A549 (cell line): ENCODE data around the gene ZNF273. TPM values are rescaled to one million over a fixed set of nuclear protein-coding genes. Genes with fewer than 3 reads are reported as not detected.

Source experiments
- ATAC-seq, 2 experiments: fragments of 200-7000 bp in 1 of 2; fragments of >200 bp in 1 of 2; cut with Nextera tagmentation in 1 of 2; cut with Tn5 transposase in 1 of 2; 3 replicates each; pipeline versions ENCODE4 v1.8.0 to v1.9.1; 2018 to 2020; ENCODE audit warnings: mild to moderate bottlenecking in 1 of 2, moderate library complexity in 1 of 2
- CTCF ChIA-PET: fragments of 300-600 bp; sonication (Branson Sonifier 250); formaldehyde crosslinking; extraction: SDS; loops from one replicate; lab custom pipeline; 2021; ENCODE audit warnings: antibody characterized with exemption, inconsistent platforms; lab: Yijun Ruan, JAX
- POLR2A ChIA-PET: fragments of 350-600 bp; formaldehyde crosslinking; extraction: SDS; loops from one replicate; lab custom pipeline; 2021; ENCODE audit warnings: antibody characterized with exemption, inconsistent platforms; lab: Yijun Ruan, JAX
- DNase-seq, 2 experiments: peaks; one replicate each; pipeline versions ENCODE4 v3.0.0 to v3.0.0-alpha.2; 2011 to 2016; ENCODE audit warnings: low read depth in 1 of 2, low spot score in 1 of 2
- FAIRE-seq: peaks from 2 replicates; lab custom pipeline; 2011; peaks lifted over from hg19 to GRCh38; lab: Jason Lieb, UNC
- H3K27ac ChIP-seq, 2 experiments: fragments of >200 bp; sonication (Bioruptor Twin); formaldehyde crosslinking; 3 replicates each; pipeline ENCODE4 v1.5.1; 2016 to 2017
- H3K4me1 ChIP-seq: fragments of >200 bp; sonication (Bioruptor Twin); formaldehyde crosslinking; 3 replicates; pipeline ENCODE4 v1.6.1; 2016
- H3K4me2 ChIP-seq: fragments of >200 bp; sonication (Bioruptor Twin); formaldehyde crosslinking; 3 replicates; pipeline ENCODE4 v1.6.1; 2016
- H3K4me3 ChIP-seq: fragments of >200 bp; sonication (Bioruptor Twin); formaldehyde crosslinking; 3 replicates; pipeline ENCODE4 v1.5.1; 2016
- H3K9me3 ChIP-seq: fragments of >200 bp; sonication (Bioruptor Twin); formaldehyde crosslinking; 3 replicates; pipeline ENCODE4 v1.6.1; 2016
- BHLHE40 ChIP-seq: IDR thresholded peaks from 2 replicates; pipeline ENCODE4 v1.6.1; 2012; ENCODE audit warnings: low read depth, low read length, inconsistent platforms
- CBX8 ChIP-seq: fragments of 200-600 bp; sonication (generic); IDR thresholded peaks from 2 replicates; pipeline ENCODE4 v1.6.1; 2016
- CHD4 ChIP-seq: fragments of 200-600 bp; sonication (generic); IDR thresholded peaks from 2 replicates; pipeline ENCODE4 v1.6.1; 2016; ENCODE audit warnings: antibody characterized with exemption, mild to moderate bottlenecking, borderline replicate concordance
- EP300 ChIP-seq, 2 experiments: fragments of >200 bp; sonication (Bioruptor Twin); formaldehyde crosslinking; IDR thresholded peaks; 2 replicates in 1 of 2; 3 replicates in 1 of 2; pipeline ENCODE4 v1.6.1; 2016 to 2017
- FOSL2 ChIP-seq, 2 experiments: fragments of 450-650 bp in 1 of 2; fragments of >200 bp in 1 of 2; sonication (Bioruptor Twin) in 1 of 2; formaldehyde crosslinking; IDR thresholded peaks; 2 replicates each; pipeline versions ENCODE4 v1.5.0 to v1.6.1; 2016 to 2020; ENCODE audit warnings: mild to moderate bottlenecking in 1 of 2, moderate library complexity in 1 of 2
- HOXA7 ChIP-seq: fragments of 250-450 bp; sonication (Bioruptor Pico); IDR thresholded peaks from 2 replicates; pipeline ENCODE4 v1.5.0; 2020; ENCODE audit warnings: mild to moderate bottlenecking, moderate library complexity
- JUN ChIP-seq, 2 experiments: fragments of >200 bp; sonication (Bioruptor Twin); formaldehyde crosslinking; IDR thresholded peaks; 2 replicates in 1 of 2; 3 replicates in 1 of 2; pipeline ENCODE4 v1.6.1; 2016 to 2017
- KDM5A ChIP-seq: fragments of 200-600 bp; sonication (generic); IDR thresholded peaks from 2 replicates; pipeline ENCODE4 v1.6.1; 2016; ENCODE audit warnings: antibody characterized with exemption, mild to moderate bottlenecking
- MYC ChIP-seq: IDR thresholded peaks from 2 replicates; pipeline ENCODE4 v1.6.1; 2012; ENCODE audit warnings: mild to moderate bottlenecking, inconsistent platforms, low read length, improper control_type of control experiment, borderline replicate concordance
- NFE2L2 ChIP-seq: fragments of 150-350 bp; conservative IDR thresholded peaks from 2 replicates; pipeline ENCODE4 v1.6.1; 2014; ENCODE audit warnings: low read length
- POLR2A ChIP-seq: IDR thresholded peaks from 2 replicates; pipeline ENCODE4 v1.6.1; 2012; ENCODE audit warnings: mild to moderate bottlenecking, low read length
- RARB ChIP-seq: fragments of 250-450 bp; sonication (Bioruptor Pico); IDR thresholded peaks from 2 replicates; pipeline ENCODE4 v1.8.0; 2021; ENCODE audit warnings: mild to moderate bottlenecking, moderate library complexity
- RCOR1 ChIP-seq: fragments of 150-350 bp; IDR thresholded peaks from 2 replicates; pipeline ENCODE4 v1.6.1; 2014; ENCODE audit warnings: antibody characterized with exemption, low read length, low read depth
- SREBF2 ChIP-seq: fragments of 450-650 bp; IDR thresholded peaks from 2 replicates; pipeline ENCODE4 v1.6.1; 2014; ENCODE audit warnings: mild to moderate bottlenecking, moderate library complexity
- ZFP36 ChIP-seq: fragments of 450-650 bp; IDR thresholded peaks from 2 replicates; pipeline ENCODE4 v1.6.1; 2014; ENCODE audit warnings: borderline replicate concordance; ENCODE audit not compliant: partially characterized antibody
- ZSCAN20 ChIP-seq: fragments of 250-450 bp; sonication (Bioruptor Pico); IDR thresholded peaks from 2 replicates; pipeline ENCODE4 v1.8.0; 2022; ENCODE audit warnings: mild to moderate bottlenecking, moderate library complexity
- WGBS: methylation state at CpG from one replicate; pipeline ENCODE4 v1.1.6; 2017; ENCODE audit errors: missing lambda C conversion rate; 5-methylcytosine and 5-hydroxymethylcytosine counted together
- polyA plus RNA-seq, 4 experiments: library from polyadenylated mRNA; depleted of rRNA in 3 of 4; stranded (reverse); fragments of >200 nt; fragmentation: RNase III in 1 of 4; extraction: RNeasy Plus Mini Kit Qiagen cat#74134 plus additional on column Dnase treatment in 1 of 4; gene quantifications; 2 replicates in 3 of 4; 3 replicates in 1 of 4; pipeline ENCODE4 v1.2.3, GENCODE V29; 2011 to 2017
- TF ChIP-seq, protein P1 (sequence below): IDR thresholded peaks from 2 replicates; pipeline ENCODE4 v1.6.1; 2012
- TF ChIP-seq, protein P2 (sequence below): IDR thresholded peaks from 2 replicates; pipeline ENCODE4 v1.6.1; 2012
- TF ChIP-seq, protein P3 (sequence below): fragments of 450-650 bp; IDR thresholded peaks from 2 replicates; pipeline ENCODE4 v1.6.1; 2014; ENCODE audit warnings: antibody characterized with exemption
- TF ChIP-seq, protein P4 (sequence below): fragments of >200 bp; sonication (Bioruptor Twin); formaldehyde crosslinking; IDR thresholded peaks from 3 replicates; pipeline ENCODE4 v1.6.1; 2016

The ZNF273 gene
- polyA plus RNA-seq, 2 of the 4 experiments (the other 2 are of a cell fraction), result 3.1 to 5.2 TPM

DNA sequence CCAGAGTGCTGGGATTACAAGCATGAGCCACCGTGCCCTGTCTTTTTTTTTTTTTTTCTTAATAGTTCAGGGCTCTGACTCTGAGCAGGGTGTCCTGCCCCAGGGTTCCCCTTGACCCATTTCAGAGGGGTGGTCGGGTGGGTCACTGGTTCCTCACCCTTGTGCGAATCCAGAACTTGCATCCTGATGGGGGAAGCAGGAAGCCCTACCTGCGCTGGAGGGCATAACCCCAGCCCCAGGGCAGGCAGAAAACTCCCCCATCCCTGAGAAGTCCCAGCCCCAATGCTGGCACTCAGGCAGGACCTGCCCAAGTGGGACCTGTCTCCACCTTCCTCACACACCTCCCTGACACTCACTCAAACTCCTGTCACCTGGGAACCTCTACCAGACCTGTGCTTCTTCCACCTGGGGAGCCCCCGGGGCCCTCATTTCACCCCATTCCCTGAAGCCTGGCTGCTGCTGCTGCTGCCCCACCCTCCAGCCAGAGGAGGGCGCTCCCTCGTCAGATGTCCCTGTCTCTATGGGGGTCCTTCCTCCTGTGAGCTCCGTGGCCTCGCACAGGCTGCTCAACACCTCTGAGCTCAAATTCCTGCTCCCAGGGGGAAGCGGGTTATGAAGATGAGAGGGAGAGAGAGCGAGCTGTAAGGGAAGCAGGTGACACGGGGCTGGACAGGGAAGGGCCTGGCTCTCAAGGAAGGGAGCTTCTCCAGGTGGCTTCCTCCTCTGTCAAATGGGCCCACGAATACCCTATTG lies 15.1 kb upstream of the ZNF273 start:
- no peaks in the 10 kb centered on the region for H3K4me1 ChIP-seq
- H3K4me3 ChIP-seq, result peak overlapping the region; percentile 44
- peak; percentile 26 to 39; a peak in 4 of 6 replicates for ATAC-seq
- ChIA-PET CTCF (interaction anchor here (0.6 to 1.5 kb wide), 2 partner anchors 17 to 131 kb away, joined by 3 to 4 read pairs; no protein-coding TSS in a partner anchor), POLR2A (no interaction called here)
- no peak overlapping the region for H3K27ac ChIP-seq
- WGBS, result 8% methylated on average over 10 of the region's 13 CpGs
- peak overlapping the region; percentile 87 for H3K4me2 ChIP-seq
- TF ChIP-seq NFE2L2, result no peak
- no peak for TF ChIP-seq HOXA7 (CRISPR knock-in tag)
- TF ChIP-seq CBX8, result no peak
- TF ChIP-seq RARB (CRISPR knock-in tag), result no peak
- no peak for TF ChIP-seq RCOR1
- TF ChIP-seq BHLHE40, result no peak
- no peak for TF ChIP-seq SREBF2
- TF ChIP-seq, protein P1, sequence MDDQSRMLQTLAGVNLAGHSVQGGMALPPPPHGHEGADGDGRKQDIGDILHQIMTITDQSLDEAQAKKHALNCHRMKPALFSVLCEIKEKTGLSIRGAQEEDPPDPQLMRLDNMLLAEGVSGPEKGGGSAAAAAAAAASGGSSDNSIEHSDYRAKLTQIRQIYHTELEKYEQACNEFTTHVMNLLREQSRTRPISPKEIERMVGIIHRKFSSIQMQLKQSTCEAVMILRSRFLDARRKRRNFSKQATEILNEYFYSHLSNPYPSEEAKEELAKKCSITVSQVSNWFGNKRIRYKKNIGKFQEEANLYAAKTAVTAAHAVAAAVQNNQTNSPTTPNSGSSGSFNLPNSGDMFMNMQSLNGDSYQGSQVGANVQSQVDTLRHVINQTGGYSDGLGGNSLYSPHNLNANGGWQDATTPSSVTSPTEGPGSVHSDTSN, result no peak
- no peak for TF ChIP-seq ZSCAN20
- TF ChIP-seq MYC, result no peak
- TF ChIP-seq, protein P2, sequence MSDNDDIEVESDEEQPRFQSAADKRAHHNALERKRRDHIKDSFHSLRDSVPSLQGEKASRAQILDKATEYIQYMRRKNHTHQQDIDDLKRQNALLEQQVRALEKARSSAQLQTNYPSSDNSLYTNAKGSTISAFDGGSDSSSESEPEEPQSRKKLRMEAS, result no peak
- TF ChIP-seq JUN (IDR thresholded peaks at IDR 0.05), result no peak
- TF ChIP-seq, protein P3, sequence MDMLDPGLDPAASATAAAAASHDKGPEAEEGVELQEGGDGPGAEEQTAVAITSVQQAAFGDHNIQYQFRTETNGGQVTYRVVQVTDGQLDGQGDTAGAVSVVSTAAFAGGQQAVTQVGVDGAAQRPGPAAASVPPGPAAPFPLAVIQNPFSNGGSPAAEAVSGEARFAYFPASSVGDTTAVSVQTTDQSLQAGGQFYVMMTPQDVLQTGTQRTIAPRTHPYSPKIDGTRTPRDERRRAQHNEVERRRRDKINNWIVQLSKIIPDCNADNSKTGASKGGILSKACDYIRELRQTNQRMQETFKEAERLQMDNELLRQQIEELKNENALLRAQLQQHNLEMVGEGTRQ, result no peak
- TF ChIP-seq CHD4, result no peak
- no peak for TF ChIP-seq KDM5A
- TF ChIP-seq, protein P4, sequence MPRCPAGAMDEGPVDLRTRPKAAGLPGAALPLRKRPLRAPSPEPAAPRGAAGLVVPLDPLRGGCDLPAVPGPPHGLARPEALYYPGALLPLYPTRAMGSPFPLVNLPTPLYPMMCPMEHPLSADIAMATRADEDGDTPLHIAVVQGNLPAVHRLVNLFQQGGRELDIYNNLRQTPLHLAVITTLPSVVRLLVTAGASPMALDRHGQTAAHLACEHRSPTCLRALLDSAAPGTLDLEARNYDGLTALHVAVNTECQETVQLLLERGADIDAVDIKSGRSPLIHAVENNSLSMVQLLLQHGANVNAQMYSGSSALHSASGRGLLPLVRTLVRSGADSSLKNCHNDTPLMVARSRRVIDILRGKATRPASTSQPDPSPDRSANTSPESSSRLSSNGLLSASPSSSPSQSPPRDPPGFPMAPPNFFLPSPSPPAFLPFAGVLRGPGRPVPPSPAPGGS, result no peak
- no peak for TF ChIP-seq ZFP36
- TF ChIP-seq FOSL2 (IDR thresholded peaks at IDR 0.05), result no peak
- TF ChIP-seq FOSL2 (CRISPR knock-in tag; IDR thresholded peaks at IDR 0.05), result no peak
- no peak for TF ChIP-seq EP300 (IDR thresholded peaks at IDR 0.05)
- FAIRE-seq, result no peak
- peaks cover 16% of the 10 kb centered on the region; the same call in 2 of the 3 replicates for H3K9me3 ChIP-seq
- DNase-seq, result no peak

DNA sequence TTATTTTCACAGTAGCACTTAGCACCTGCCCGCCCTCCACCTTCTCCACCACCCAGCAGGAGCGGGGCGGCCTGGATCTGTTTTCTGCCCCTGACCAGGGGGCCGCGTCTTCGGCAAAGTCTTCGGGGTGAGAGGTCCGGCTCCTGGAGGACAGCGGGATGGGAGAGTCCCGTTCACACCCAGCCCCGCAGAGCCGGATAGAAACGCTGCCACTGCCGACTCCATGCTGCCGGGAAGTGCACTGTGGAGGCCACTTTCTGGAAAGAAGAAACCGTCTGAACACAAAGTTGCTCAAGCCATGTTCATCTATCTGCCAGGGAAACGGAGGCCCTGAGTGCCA lies 14.5 kb upstream of the ZNF273 start:
- FAIRE-seq, result no peak
- CTCF ChIA-PET, result interaction anchor here (1.5 kb wide), 1 partner anchor 16 kb away, joined by 4 read pairs; no protein-coding TSS in a partner anchor
- no peak for DNase-seq
- Histone ChIP-seq H3K4me1 (no peaks in the 10 kb centered on the region), H3K4me2 (peak overlapping the region; percentile 87), H3K4me3 (peak overlapping the region; percentile 44), H3K27ac (peak overlapping the region in 1 of 2 experiments; percentile 54; a peak in 2 of 6 replicates), H3K9me3 (peaks cover 15% of the 10 kb centered on the region; the same call in 2 of the 3 replicates)
- ATAC-seq, result peak; percentile 26 to 61; a peak in 4 of 6 replicates
- TF ChIP-seq, protein P4, result no peak
- no peak for TF ChIP-seq POLR2A
- TF ChIP-seq, all 56 proteins: peak for 0
- WGBS, result 6% methylated on average over 16 of the region's 17 CpGs
- POLR2A ChIA-PET, result no interaction called here
